Measurements from ENCODE around the gene CNRIP1.

GRCh38 chr2:68340226-68341061, 20.7 kb upstream of the CNRIP1 start:
- TF ChIP-seq CTCF (conservative IDR thresholded peaks at IDR 0.05; ENCODE audit: low read length) = no peak
- TF ChIP-seq EZH2phosphoT487 (IDR thresholded peaks at IDR 0.05; ENCODE audit: borderline replicate concordance, low read depth, low read length) = no peak

All from OCI-LY7 (cell line).